Peyer's patch (tissue), 4 donors: ENCODE results near the gene KCTD8.

Experiments used
- CTCF ChIP-seq, 6 experiments: fragments of 450-650 bp in 4 of 6; fragments of 200-600 bp in 2 of 6; sonication (generic) in 1 of 6; IDR thresholded peaks; one replicate each; pipeline ENCODE4 v1.5.1; 2017 to 2019; ENCODE audit warnings: antibody characterized with exemption in 6 of 6, mild to moderate bottlenecking in 3 of 6, moderate library complexity in 1 of 6
- POLR2A ChIP-seq, 2 donors: fragments of 450-650 bp; IDR thresholded peaks; one replicate each; pipeline ENCODE4 v1.5.1; 2017; ENCODE audit warnings: antibody characterized with exemption in 2 of 2, mild to moderate bottlenecking in 2 of 2, moderate library complexity in 2 of 2

GRCh38 chr4:44145868-44146267 lies 302.7 kb downstream of the KCTD8 start:
- TF ChIP-seq POLR2A (IDR thresholded peaks at IDR 0.05) (no peak), CTCF (IDR thresholded peaks at IDR 0.05) (no peak)
